Uterus (tissue), 4 donors: ENCODE data around the gene FBXO9. TPM values are rescaled to one million over a fixed set of nuclear protein-coding genes. Genes with fewer than 3 reads are reported as not detected.
A peak's percentile ranks its signal among the peaks of the same experiment; 100 is the strongest.

Experiments
- DNase-seq, 2 donors: peaks; one replicate each; pipeline ENCODE4 v3.0.0-alpha.2; 2019 to 2020
- H3K27ac ChIP-seq, 2 donors: fragments of 200-600 bp; sonication (generic); 1 replicate in 1 of 2; 2 replicates in 1 of 2; pipeline ENCODE4 v1.5.1; 2016 to 2018
- H3K27me3 ChIP-seq, 2 donors: fragments of 200-600 bp; sonication (generic); one replicate each; pipeline ENCODE4 v1.5.1; 2018 to 2019; ENCODE audit warnings: control low read depth in 1 of 2
- H3K36me3 ChIP-seq, 2 donors: fragments of 200-600 bp; sonication (generic); one replicate each; pipeline ENCODE4 v1.5.1; 2019; ENCODE audit warnings: control low read depth in 1 of 2
- H3K4me1 ChIP-seq, 2 donors: fragments of 200-600 bp; sonication (generic); one replicate each; pipeline ENCODE4 v1.5.1; 2018 to 2019; ENCODE audit warnings: control low read depth in 1 of 2
- H3K4me3 ChIP-seq, 2 donors: fragments of 200-600 bp; sonication (generic); 1 replicate in 1 of 2; 2 replicates in 1 of 2; pipeline ENCODE4 v1.5.1; 2018 to 2019; ENCODE audit warnings: mild to moderate bottlenecking in 1 of 2
- H3K9me3 ChIP-seq, 2 donors: fragments of 200-600 bp; sonication (generic); one replicate each; pipeline ENCODE4 v1.5.1; 2019; ENCODE audit warnings: control low read depth in 1 of 2
- POLR2A ChIP-seq, 2 donors: fragments of 450-650 bp; IDR thresholded peaks; one replicate each; pipeline ENCODE4 v1.6.1; 2016; ENCODE audit warnings: antibody characterized with exemption in 2 of 2, mild to moderate bottlenecking in 1 of 2, moderate library complexity in 1 of 2
- intact Hi-C: fragments of 100-400 bp; cut with DNase I; formaldehyde crosslinking; loops from one replicate; pipeline ENCODE4 v1.15.1; 2023; ENCODE audit warnings: low total_unique reads
- total RNA-seq, 4 donors: library from RNA; depleted of rRNA in 3 of 4; stranded (reverse); fragments of >200 nt in 3 of 4; gene quantifications; one replicate each; pipeline versions ENCODE4 v1.1.0 to v1.2.4, GENCODE V29; 2014 to 2023
- TF ChIP-seq, protein P1 (sequence below), 4 experiments: fragments of 200-600 bp in 2 of 4; fragments of 450-650 bp in 2 of 4; sonication (generic) in 2 of 4; IDR thresholded peaks; one replicate each; pipeline ENCODE4 v1.5.1; 2016 to 2019; ENCODE audit warnings: antibody characterized with exemption in 4 of 4, mild to moderate bottlenecking in 2 of 4, moderate library complexity in 1 of 4
- donor health status: DM: yes; HTN: yes; CAD: no.

FBXO9 gene
- total RNA-seq = 100 to 1,000 TPM in 1 of 4 donors, 10 to 100 TPM in 3; 13.8 to 138 (median 34.4) TPM

DNA sequence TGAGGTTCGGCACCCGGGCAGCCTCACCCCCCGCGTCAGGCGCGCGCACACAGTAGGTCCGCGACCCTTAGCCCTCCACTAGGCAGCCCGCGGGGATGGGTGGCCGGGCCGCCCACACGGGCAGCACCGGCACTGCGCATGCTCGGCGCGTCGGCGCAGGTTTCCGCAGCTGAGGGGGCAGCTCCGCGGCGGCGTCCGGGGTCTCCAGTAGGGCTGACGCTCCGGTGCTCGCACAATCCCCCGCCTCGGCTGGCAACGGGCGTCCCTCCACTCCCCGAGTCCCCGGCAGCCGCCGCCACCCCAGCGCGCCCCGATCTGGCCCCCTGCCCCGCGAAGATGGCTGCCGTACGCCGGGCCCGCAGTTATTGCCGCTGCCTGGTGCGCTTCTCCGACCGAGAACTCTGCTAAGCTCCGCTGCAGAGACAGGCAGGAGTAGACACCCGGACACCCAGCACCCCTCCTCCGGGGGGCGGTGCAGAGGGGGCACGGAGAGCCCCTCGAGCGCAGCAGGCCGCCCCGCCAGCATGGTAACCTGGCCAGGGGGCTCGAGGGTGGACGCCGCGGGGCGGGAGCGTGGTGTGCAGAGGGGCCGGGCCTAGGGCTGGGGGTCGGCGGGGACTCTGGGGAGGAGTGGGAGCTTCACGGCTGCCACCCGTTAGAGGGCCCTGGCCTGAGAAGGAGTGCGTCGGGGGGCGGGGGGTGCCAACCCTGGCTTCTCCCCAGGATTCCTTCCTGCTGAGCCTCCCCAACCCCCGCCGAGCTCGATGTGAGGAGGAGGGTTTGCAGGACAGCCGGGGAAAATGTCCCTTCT, at the start of gene FBXO9:
Gene FBXO9, plus strand, starts transcription at position 139 of the 811 bp plus-strand sequence. Its CDS starts 386 bp downstream, at position 525.
- Histone ChIP-seq H3K4me1 (peaks cover 0 to 7% of the 10 kb centered on the region in 2 donors), H3K9me3 (no peaks in the 10 kb centered on the region), H3K4me3 (peak within 1 kb of the TSS; percentile 86 to 93), H3K27ac (peak within 1 kb of the TSS; percentile 92 to 96), H3K27me3 (no peaks in the 10 kb centered on the region), H3K36me3 (no peaks in the 10 kb centered on the region)
- peak; percentile 4 to 60 for TF ChIP-seq POLR2A (IDR thresholded peaks at IDR 0.05)
- TF ChIP-seq, protein P1, sequence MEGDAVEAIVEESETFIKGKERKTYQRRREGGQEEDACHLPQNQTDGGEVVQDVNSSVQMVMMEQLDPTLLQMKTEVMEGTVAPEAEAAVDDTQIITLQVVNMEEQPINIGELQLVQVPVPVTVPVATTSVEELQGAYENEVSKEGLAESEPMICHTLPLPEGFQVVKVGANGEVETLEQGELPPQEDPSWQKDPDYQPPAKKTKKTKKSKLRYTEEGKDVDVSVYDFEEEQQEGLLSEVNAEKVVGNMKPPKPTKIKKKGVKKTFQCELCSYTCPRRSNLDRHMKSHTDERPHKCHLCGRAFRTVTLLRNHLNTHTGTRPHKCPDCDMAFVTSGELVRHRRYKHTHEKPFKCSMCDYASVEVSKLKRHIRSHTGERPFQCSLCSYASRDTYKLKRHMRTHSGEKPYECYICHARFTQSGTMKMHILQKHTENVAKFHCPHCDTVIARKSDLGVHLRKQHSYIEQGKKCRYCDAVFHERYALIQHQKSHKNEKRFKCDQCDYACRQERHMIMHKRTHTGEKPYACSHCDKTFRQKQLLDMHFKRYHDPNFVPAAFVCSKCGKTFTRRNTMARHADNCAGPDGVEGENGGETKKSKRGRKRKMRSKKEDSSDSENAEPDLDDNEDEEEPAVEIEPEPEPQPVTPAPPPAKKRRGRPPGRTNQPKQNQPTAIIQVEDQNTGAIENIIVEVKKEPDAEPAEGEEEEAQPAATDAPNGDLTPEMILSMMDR (IDR thresholded peaks at IDR 0.05) = no peak
- peak; percentile 52 to 75 for DNase-seq
- intact Hi-C loops = no loop called here

DNA sequence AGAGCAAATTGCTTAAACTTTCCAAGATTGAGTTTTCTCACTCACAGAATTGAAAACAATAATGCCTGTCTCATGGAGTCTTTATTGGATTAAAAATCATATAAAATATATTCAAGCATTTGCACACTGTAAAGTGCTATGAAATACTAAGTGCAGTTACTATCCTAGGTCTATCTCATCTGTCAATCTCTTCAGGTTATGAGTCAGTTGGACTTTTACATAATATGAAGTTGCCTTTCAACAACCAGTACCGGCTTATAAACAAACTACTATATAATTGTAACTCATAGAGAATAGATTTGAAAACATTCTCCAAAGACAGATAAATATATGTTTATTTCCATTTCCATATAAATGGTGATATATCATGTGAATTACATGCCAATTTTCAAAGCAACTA, 49.7 kb upstream of the FBXO9 start:
- no peaks in the 10 kb centered on the region for H3K4me1 ChIP-seq
- TF ChIP-seq, protein P1 (IDR thresholded peaks at IDR 0.05) = no peak
- no peak for TF ChIP-seq POLR2A (IDR thresholded peaks at IDR 0.05)
- no peaks in the 10 kb centered on the region for H3K36me3 ChIP-seq
- intact Hi-C loops = no loop called here
- no peak overlapping the region for H3K27ac ChIP-seq
- no peak for DNase-seq
- no peaks in the 10 kb centered on the region for H3K9me3 ChIP-seq
- no peak overlapping the region for H3K4me3 ChIP-seq
- no peaks in the 10 kb centered on the region for H3K27me3 ChIP-seq

DNA sequence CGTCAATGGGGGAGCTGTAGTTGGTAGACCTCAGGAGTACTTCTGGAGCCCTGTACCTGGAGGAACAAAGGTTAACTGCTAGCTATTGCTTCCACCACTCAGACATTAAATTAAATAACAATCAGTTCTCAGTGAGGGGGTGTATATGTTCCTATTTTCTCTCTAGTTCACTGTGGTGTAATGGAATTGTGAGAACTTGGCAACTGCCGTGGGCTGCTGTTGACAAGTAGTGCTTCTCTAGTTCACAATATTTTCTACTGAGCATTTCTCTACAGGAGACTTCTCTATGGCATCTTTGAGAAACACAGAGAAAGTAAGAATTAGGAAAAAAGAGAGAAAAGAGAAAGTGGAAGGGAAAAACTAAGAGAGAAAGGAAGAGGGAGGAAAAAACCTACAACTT, 46.8 kb upstream of the FBXO9 start:
- no peaks in the 10 kb centered on the region for H3K9me3 ChIP-seq
- no peaks in the 10 kb centered on the region for H3K27me3 ChIP-seq
- no peaks in the 10 kb centered on the region for H3K36me3 ChIP-seq
- intact Hi-C loops = no loop called here
- DNase-seq = no peak
- H3K4me1 ChIP-seq = no peaks in the 10 kb centered on the region
- no peak overlapping the region for H3K4me3 ChIP-seq
- no peak for TF ChIP-seq POLR2A (IDR thresholded peaks at IDR 0.05)
- TF ChIP-seq, protein P1 (IDR thresholded peaks at IDR 0.05) = no peak
- H3K27ac ChIP-seq = no peak overlapping the region

DNA sequence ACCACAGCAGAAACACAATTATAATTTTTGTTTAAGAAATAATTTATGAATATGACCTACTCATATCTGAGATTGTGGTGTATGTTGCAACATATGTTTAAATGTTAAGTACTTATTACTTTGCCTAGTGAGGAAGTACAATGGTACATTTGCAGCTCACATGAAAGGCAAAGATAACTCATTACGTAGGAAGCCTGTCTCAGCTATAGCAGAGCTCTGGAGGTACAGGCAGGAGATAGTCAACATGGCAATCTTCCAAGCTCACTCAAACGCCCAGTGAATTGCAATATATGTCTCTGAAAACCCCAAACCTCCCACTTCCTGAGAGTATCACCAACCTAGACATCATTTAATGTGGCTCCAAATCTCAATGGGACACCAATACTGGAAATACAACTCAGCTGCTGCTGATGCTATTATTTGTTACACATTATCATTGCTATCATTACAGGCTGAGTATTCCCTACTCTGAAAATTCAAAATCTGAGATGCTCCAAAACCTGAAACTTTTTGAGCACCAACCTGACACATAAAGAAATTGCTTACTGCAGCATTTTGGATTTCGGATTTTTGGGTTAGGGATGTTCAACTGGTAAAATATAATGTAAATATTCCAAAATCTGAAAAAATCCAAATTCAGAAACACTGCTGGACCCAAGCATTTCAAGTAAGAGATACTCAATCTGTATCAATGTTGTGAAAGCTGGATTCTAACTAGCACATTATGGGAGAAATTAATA, 45.0 kb upstream of the FBXO9 start:
- Histone ChIP-seq H3K36me3 (no peaks in the 10 kb centered on the region), H3K9me3 (no peaks in the 10 kb centered on the region), H3K27me3 (no peaks in the 10 kb centered on the region), H3K27ac (no peak overlapping the region), H3K4me3 (no peak overlapping the region), H3K4me1 (no peaks in the 10 kb centered on the region)
- intact Hi-C loops = no loop called here
- no peak for TF ChIP-seq POLR2A (IDR thresholded peaks at IDR 0.05)
- TF ChIP-seq, protein P1 (IDR thresholded peaks at IDR 0.05) = no peak
- DNase-seq = no peak

DNA sequence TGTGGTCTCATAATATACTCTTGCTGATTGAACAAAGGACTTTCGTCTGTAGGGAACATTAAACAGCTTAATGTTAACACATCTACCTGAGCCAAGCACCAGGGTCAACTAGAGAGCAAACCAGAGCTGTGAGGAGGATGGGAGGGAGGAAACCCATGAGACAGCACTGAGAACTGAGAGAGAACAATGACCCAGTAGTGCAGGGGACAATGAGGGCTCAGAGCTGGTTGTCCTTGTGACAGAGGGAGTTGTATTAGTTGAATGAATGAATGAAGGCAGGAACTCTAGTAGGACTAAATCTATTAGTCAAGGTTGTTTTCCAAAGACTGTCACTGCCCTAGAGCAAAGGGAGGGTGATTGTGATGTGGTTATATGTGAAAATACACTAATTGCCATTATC, 41.9 kb upstream of the FBXO9 start:
- TF ChIP-seq POLR2A (IDR thresholded peaks at IDR 0.05) = no peak
- TF ChIP-seq, protein P1 (IDR thresholded peaks at IDR 0.05) = no peak
- intact Hi-C loops = no loop called here
- Histone ChIP-seq H3K27ac (no peak overlapping the region), H3K36me3 (no peaks in the 10 kb centered on the region), H3K4me1 (no peaks in the 10 kb centered on the region), H3K4me3 (no peak overlapping the region), H3K27me3 (no peaks in the 10 kb centered on the region), H3K9me3 (no peaks in the 10 kb centered on the region)
- no peak for DNase-seq
